Right lobe of liver (tissue), 4 donors: Measurements from ENCODE around the gene MATN1.

Source experiments
- CTCF ChIP-seq, 4 donors: fragments of 200-600 bp in 3 of 4; fragments of 450-650 bp in 1 of 4; IDR thresholded peaks; one replicate each; pipeline versions ENCODE4 v1.5.1 to v1.8.0; 2016 to 2022; ENCODE audit warnings: antibody characterized with exemption in 4 of 4, mild to moderate bottlenecking in 2 of 4
- POLR2A ChIP-seq: fragments of 450-650 bp; IDR thresholded peaks from one replicate; pipeline ENCODE4 v1.6.1; 2017; ENCODE audit warnings: antibody characterized with exemption, mild to moderate bottlenecking
- donor health status: DM: no; HTN: no; CAD: no.
- donor health status: DM: no; HTN: no; CAD: no.
- donor health status: DM: no; HTN: yes; CAD: no.

DNA sequence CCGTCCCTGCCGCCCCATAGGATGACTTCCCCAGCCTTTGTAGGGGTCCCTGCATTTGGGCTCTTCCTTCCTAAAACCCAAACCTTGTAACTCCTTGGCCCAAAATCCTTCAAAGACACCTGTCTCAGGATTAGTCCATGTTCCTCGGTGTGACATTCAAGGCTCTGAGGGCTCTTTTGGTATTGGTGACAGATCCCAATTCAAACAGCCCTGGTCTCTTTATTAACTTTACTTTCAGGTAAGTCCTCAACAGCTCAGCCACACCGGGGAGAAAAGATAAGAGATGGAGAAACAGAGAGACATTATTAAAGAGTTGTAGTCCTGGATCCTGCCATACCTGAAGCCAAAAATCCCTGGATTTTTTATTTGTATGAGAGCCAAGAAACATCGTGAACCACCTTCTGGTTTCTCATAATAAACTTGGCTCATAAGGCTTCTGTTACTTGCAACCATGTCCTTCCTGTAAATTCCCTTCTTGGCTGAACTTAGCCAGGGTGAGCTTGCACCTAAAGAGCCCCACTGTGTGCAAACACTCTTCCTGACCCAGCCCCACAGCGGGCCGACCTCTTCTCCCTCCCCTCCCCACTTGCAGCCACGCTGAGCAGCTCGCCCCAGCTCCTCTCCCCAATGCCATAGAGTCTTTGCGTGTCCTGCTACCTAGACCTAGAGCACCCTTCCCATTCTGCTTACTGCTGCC is 7.9 kb upstream of the MATN1 start:
- no peak for TF ChIP-seq POLR2A
- TF ChIP-seq CTCF (IDR thresholded peaks at IDR 0.05) = no peak
